ENCODE data around the gene SNTB2. TPM values are rescaled to one million over a fixed set of nuclear protein-coding genes. Genes with fewer than 3 reads are reported as not detected.

SNTB2 gene
- total and polyA plus RNA-seq, 2 of the 13 experiments (the other 11 are each of a cell fraction or from before 2014, with no cell fraction given), result 11.5 to 19.2 TPM

DNA sequence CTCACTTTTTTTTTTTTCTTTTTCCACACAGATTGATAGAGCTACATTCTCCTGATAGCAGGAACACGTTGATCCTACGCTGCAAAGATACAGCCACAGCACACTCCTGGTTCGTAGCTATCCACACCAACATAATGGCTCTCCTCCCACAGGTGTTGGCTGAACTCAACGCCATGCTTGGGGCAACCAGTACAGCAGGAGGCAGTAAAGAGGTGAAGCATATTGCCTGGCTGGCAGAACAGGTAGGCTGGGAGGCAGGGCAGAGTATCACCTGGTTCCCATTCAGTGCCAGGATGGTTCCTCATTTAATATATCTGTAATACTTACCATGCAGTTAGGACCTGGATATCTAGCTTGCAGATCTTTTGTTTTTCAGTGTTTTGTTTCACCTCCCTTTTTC is 73.1 kb downstream of the SNTB2 start (continued):
- TF ChIP-seq, protein P1, sequence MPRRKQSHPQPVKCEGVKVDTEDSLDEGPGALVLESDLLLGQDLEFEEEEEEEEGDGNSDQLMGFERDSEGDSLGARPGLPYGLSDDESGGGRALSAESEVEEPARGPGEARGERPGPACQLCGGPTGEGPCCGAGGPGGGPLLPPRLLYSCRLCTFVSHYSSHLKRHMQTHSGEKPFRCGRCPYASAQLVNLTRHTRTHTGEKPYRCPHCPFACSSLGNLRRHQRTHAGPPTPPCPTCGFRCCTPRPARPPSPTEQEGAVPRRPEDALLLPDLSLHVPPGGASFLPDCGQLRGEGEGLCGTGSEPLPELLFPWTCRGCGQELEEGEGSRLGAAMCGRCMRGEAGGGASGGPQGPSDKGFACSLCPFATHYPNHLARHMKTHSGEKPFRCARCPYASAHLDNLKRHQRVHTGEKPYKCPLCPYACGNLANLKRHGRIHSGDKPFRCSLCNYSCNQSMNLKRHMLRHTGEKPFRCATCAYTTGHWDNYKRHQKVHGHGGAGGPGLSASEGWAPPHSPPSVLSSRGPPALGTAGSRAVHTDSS (CRISPR knock-in tag; conservative IDR thresholded peaks at IDR 0.05), result no peak
- TF ChIP-seq ZBTB46 (CRISPR knock-in tag; IDR thresholded peaks at IDR 0.05; ENCODE audit: borderline replicate concordance) (no peak), ZBTB38 (CRISPR knock-in tag; IDR thresholded peaks at IDR 0.05) (no peak), ZNF768 (CRISPR knock-in tag; IDR thresholded peaks at IDR 0.05) (no peak), TSC22D2 (CRISPR knock-in tag; IDR thresholded peaks at IDR 0.05; ENCODE audit: borderline replicate concordance) (no peak), ZBTB43 (CRISPR knock-in tag; conservative IDR thresholded peaks at IDR 0.05) (no peak)
- TF ChIP-seq, protein P2, sequence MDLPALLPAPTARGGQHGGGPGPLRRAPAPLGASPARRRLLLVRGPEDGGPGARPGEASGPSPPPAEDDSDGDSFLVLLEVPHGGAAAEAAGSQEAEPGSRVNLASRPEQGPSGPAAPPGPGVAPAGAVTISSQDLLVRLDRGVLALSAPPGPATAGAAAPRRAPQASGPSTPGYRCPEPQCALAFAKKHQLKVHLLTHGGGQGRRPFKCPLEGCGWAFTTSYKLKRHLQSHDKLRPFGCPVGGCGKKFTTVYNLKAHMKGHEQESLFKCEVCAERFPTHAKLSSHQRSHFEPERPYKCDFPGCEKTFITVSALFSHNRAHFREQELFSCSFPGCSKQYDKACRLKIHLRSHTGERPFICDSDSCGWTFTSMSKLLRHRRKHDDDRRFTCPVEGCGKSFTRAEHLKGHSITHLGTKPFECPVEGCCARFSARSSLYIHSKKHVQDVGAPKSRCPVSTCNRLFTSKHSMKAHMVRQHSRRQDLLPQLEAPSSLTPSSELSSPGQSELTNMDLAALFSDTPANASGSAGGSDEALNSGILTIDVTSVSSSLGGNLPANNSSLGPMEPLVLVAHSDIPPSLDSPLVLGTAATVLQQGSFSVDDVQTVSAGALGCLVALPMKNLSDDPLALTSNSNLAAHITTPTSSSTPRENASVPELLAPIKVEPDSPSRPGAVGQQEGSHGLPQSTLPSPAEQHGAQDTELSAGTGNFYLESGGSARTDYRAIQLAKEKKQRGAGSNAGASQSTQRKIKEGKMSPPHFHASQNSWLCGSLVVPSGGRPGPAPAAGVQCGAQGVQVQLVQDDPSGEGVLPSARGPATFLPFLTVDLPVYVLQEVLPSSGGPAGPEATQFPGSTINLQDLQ (CRISPR knock-in tag; IDR thresholded peaks at IDR 0.05), result no peak
